T-helper 9 cell (primary cell): Measurements from ENCODE around the gene NR4A3.
"Not testable (repeated sequence)": the region's sequence is repeated elsewhere in the genome, so short reads cannot be mapped to it uniquely, and the experiment has no call there.

Experiments
- DNase-seq: peaks from one replicate; pipeline ENCODE4 v3.0.0-alpha.2; 2020

Gene NR4A3

GRCh38 chr9:99835142-99835541 lies 13.5 kb downstream of the NR4A3 start:
- DNase-seq = no peak

GRCh38 chr9:99835581-99835980 lies 13.9 kb downstream of the NR4A3 start:
- no peak for DNase-seq

GRCh38 chr9:99840072-99840471 lies 18.4 kb downstream of the NR4A3 start:
- DNase-seq = no peak

- no peak for DNase-seq
Measured at GRCh38 chr9:99845063-99845462, 23.4 kb downstream of the NR4A3 start.

- no peak for DNase-seq
Measured at GRCh38 chr9:99848447-99848846, 26.8 kb downstream of the NR4A3 start.

GRCh38 chr9:99850736-99851499 lies 29.2 kb downstream of the NR4A3 start:
- DNase-seq = no peak

GRCh38 chr9:99851500-99851822 lies 29.8 kb downstream of the NR4A3 start:
- peak; percentile 25 for DNase-seq

GRCh38 chr9:99852617-99853016 lies 30.9 kb downstream of the NR4A3 start:
- no peak for DNase-seq

GRCh38 chr9:99855467-99856176 lies 33.9 kb downstream of the NR4A3 start:
- DNase-seq = no peak

GRCh38 chr9:99857576-99857975 lies 35.9 kb downstream of the NR4A3 start:
- not testable (repeated sequence) for DNase-seq

- DNase-seq = no peak
Measured at GRCh38 chr9:99858087-99858486, 36.4 kb downstream of the NR4A3 start.

GRCh38 chr9:99859243-99859980 lies 37.7 kb downstream of the NR4A3 start:
- DNase-seq = no peak

- DNase-seq = no peak
Measured at GRCh38 chr9:99860266-99860665, 38.6 kb downstream of the NR4A3 start.

- no peak for DNase-seq
Measured at GRCh38 chr9:99863955-99864354, 42.3 kb downstream of the NR4A3 start.

- DNase-seq = no peak
Measured at GRCh38 chr9:99866398-99866797, 44.7 kb downstream of the NR4A3 start.

GRCh38 chr9:99867536-99867935 lies 45.9 kb downstream of the NR4A3 start:
- no peak for DNase-seq

- no peak for DNase-seq
Measured at GRCh38 chr9:99867968-99868367, 46.3 kb downstream of the NR4A3 start.

- DNase-seq = no peak
Measured at GRCh38 chr9:99868845-99869244, 47.2 kb downstream of the NR4A3 start.

- DNase-seq = no peak
Measured at GRCh38 chr9:99870126-99870525, 48.4 kb downstream of the NR4A3 start.

GRCh38 chr9:99873531-99873930 lies 51.8 kb downstream of the NR4A3 start:
- DNase-seq = no peak

GRCh38 chr9:99873943-99874584 lies 52.4 kb downstream of the NR4A3 start:
- no peak for DNase-seq

GRCh38 chr9:99876190-99876589 lies 54.5 kb downstream of the NR4A3 start:
- DNase-seq = no peak

GRCh38 chr9:99878651-99879050 lies 57.0 kb downstream of the NR4A3 start:
- DNase-seq = no peak
